D721Med (cell line): ENCODE results near the gene GPC6.

ENCODE experiments used
- DNase-seq: peaks from one replicate; pipeline ENCODE4 v3.0.0; 2011; ENCODE audit warnings: low spot score; ENCODE audit not compliant: insufficient read length
- FAIRE-seq: peaks from 2 replicates; lab custom pipeline; 2011; peaks lifted over from hg19 to GRCh38; lab: Jason Lieb, UNC
- CTCF ChIP-seq: IDR thresholded peaks from 2 replicates; pipeline ENCODE4 v1.5.1; 2012; ENCODE audit warnings: mild to moderate bottlenecking, control low read depth; ENCODE audit not compliant: insufficient read depth; ENCODE audit errors: missing control alignments

The GPC6 gene

GRCh38 chr13:93926425-93926824, 699.8 kb downstream of the GPC6 start:
- FAIRE-seq (no peak), DNase-seq (no peak)
- TF ChIP-seq CTCF: no peak

- DNase-seq (no peak), FAIRE-seq (no peak)
- no peak for TF ChIP-seq CTCF
Measured at GRCh38 chr13:93927431-93927830, 700.8 kb downstream of the GPC6 start.

GRCh38 chr13:93932901-93933300, 706.3 kb downstream of the GPC6 start:
- no peak for TF ChIP-seq CTCF
- FAIRE-seq: no peak
- DNase-seq: no peak

GRCh38 chr13:93936901-93937300, 710.3 kb downstream of the GPC6 start:
- FAIRE-seq (no peak), DNase-seq (no peak)
- TF ChIP-seq CTCF: no peak

- no peak for TF ChIP-seq CTCF
- FAIRE-seq (no peak), DNase-seq (no peak)
Measured at GRCh38 chr13:93941444-93941843, 714.8 kb downstream of the GPC6 start.

- no peak for TF ChIP-seq CTCF
- no peak for FAIRE-seq
Measured at GRCh38 chr13:93942016-93942415, 715.4 kb downstream of the GPC6 start.

GRCh38 chr13:93945621-93946020, 719.0 kb downstream of the GPC6 start:
- DNase-seq (no peak), FAIRE-seq (no peak)
- no peak for TF ChIP-seq CTCF

More at GRCh38 chr13:93942016-93942415, 715.4 kb downstream of the GPC6 start:
- no peak for DNase-seq
